CD4-positive, alpha-beta T cell treated with Interleukin-15 for 1 hour (primary cell): Measurements from ENCODE around the gene DDX24.
"Not testable (repeated sequence)": the region's sequence is repeated elsewhere in the genome, so short reads cannot be mapped to it uniquely, and the experiment has no call there.

Experiments used
- DNase-seq: peaks from one replicate; pipeline ENCODE4 v3.0.0-alpha.2; 2020

DDX24 gene

GRCh38 chr14:94077823-94078222, 3.2 kb downstream of the DDX24 start:
- no peak for DNase-seq

- DNase-seq = no peak
Measured at GRCh38 chr14:94077111-94077821, 3.7 kb downstream of the DDX24 start.

DNA sequence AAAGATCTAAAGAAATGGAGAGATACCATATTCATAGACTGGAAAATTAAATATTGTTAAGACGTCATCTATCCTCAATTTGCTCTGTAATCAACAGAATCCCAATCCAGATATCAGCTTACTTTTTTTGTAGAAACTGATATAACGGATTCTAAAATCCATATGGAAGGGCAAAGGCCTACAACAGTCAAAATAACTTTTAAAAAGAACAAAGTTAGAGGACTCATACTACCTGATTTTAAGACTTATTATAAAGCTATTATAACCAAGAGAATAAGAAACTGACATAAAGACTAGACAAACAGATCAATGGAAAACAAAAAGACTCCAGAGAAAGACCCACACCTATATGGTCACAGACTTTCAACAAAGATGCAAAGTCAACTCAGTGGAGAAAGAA, 6.0 kb downstream of the DDX24 start:
- no peak for DNase-seq

DNA sequence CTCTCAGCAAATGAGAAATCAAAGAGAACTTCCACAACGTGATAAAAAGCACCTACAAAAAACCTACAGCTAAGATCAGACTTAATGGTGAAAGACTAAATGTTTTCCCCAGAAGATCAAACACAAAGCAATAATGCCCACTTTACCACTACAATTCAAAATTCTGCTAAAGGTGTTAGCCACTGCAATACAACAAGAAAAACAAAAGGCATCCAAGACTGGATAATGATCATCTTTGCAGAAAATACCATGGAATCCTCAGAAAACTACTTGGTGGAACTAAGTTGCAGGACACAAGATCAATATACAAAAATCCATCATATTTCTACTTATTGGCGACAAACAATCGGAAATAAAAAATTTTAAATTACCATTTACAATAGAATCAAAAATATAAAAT, 6.5 kb downstream of the DDX24 start:
- no peak for DNase-seq

GRCh38 chr14:94072076-94072475, 8.9 kb downstream of the DDX24 start:
- DNase-seq = not testable (repeated sequence)

DNA sequence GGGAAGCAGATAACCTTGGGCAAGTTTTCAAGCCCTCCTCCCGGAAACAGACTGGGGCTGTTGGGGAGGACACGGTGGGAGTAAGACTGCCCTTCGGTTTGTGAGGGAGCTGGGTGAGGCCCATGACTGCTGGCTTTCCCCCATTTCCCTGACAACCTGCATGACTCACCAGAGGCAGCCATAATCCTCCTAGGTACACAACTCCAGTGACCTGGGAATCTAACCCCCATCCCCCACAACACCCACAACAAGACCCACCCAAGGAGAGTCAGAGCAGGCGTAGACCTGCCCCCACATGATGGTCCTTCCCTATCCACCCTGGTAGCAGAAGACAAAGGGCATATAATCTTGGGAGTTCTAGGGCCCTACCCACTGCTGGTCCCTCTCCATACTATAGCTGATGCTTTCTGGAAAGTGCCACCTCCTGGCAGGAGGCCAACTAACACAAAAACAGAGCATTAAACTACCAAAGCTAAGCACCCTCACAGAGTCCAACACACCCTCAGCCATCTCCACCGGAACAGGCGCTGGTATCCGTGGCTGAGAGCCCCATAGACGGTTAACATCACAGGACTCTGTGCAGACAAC, 14.8 kb downstream of the DDX24 start:
- no peak for DNase-seq

- no peak for DNase-seq
Measured at GRCh38 chr14:94062344-94062940, 18.6 kb downstream of the DDX24 start.

- DNase-seq = no peak
Measured at GRCh38 chr14:94059998-94060397, 21.0 kb downstream of the DDX24 start.

DNA sequence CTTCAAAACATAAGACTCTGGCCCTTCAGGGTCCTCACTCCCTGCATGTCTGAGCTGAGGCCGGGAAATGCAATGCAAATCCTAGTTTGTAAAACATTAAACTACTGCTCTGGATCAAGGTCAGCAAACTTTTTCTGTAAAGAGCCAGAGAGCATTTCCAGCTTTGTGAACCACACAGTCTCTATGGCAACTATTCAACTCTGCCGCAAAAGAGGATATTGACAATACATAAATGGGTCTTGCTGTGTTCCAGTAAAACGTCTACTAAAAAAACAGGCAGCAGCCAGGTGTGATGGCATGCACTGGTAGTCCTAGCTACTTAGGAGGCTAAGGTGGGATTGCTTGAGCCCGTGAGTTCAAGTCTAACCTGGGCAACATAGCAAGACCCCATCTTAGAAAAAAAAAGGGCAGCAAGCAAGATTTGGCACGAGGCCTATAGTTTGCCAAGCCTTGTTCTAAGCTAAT, 22.3 kb downstream of the DDX24 start:
- no peak for DNase-seq

GRCh38 chr14:94058128-94058673, 22.8 kb downstream of the DDX24 start:
- DNase-seq = no peak

GRCh38 chr14:94056579-94057308, 24.3 kb downstream of the DDX24 start:
- DNase-seq = no peak

- DNase-seq = no peak
Measured at GRCh38 chr14:94054936-94055335, 26.1 kb downstream of the DDX24 start.

GRCh38 chr14:94054401-94054800, 26.6 kb downstream of the DDX24 start:
- no peak for DNase-seq

- DNase-seq = no peak
Measured at GRCh38 chr14:94052662-94053061, 28.3 kb downstream of the DDX24 start.

GRCh38 chr14:94052199-94052598, 28.8 kb downstream of the DDX24 start:
- DNase-seq = no peak

DNA sequence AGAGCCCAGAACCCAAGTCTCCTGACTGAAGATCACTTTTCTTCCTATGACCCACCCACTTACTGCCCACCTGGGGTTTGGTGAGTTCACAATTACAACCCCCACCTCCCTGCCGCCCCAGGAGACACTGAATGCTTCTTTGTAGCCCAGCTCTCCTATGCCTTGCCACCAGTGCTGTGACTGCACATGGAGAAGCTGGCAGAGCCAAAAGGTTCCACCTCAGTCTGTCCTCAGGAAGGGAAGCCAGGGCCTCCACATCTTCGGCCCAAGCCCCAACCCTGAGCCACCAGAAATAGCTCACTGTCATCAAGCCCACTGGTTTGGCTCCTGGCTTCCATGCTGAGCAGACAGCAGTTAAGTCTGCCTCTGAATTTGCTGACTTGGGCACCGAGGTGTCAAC, 29.2 kb downstream of the DDX24 start:
- no peak for DNase-seq

GRCh38 chr14:94051115-94051514, 29.9 kb downstream of the DDX24 start:
- DNase-seq = no peak

- DNase-seq = no peak
Measured at GRCh38 chr14:94050231-94050880, 30.6 kb downstream of the DDX24 start.

DNA sequence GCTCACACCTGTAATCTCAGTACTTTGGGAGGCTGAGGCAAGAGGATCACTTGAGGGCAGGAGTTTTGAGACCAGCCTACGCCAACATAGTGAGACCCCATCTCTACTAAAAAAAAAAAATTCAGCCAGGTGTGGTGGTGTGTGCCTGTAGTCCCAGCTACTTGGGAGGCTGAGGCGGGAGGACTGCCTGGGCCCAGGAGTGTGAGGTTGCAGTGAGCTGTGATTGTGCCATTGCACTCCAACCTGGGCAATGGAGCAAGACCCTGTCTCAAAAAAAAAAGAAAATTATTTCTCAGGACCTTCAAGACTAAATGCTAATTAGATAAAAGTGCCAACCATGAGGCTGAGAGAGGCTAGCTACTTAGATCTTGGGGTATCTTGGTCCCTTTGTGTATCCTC, 31.4 kb downstream of the DDX24 start:
- DNase-seq = no peak

DNA sequence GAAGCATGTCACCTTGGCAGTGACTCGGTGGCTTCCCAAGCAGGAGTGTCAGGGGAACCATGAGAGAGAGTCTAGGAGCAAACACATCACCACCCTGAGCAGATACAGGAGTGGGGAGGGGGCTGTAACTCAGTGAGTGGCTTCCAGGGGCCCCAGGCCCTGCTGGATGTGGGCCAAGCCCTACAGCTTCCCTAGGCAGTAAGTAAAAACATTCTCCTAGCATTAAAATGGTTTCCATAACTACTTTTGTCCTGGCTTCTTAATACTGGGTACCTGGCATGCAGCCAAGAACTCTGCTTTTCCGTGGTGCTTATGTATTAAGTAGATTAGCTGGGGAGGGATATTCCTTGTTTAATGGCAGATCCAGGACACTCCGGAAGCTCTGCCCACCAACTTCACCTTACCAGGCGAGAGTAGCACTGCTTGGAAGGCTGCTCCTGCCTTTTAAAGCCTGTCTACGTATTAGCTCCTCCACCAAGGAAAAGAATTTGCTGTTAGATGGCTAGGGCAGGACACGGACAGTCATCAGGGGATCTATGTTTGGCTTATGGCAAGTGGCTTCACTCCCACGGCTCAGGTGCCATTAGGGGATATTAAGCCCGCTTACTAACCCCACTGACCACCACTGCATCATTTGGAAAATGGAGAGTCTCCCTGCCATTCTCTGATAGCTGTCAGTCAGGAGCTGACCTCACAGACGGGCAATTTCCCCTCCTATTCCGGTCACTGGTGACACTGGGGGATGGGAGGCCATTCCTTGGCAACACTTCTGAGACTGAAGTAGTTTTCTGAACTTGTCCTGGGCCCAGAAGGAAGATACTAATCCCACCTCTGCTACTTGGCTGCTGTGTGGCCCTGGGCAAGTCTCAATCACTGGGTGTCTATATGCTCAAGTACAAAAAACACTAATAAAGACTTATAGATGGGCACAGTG, 32.0 kb downstream of the DDX24 start:
- DNase-seq = no peak

- no peak for DNase-seq
Measured at GRCh38 chr14:94047581-94047980, 33.4 kb downstream of the DDX24 start.
